Mesodermal cell (in vitro differentiated cells): ENCODE measurements around the gene OR6C70.
"Not testable (repeated sequence)": the region's sequence is repeated elsewhere in the genome, so short reads cannot be mapped to it uniquely, and the experiment has no call there.

Source experiments
- H3K27ac ChIP-seq: 2 replicates; pipeline ENCODE4 v1.7.0; 2013; ENCODE audit warnings: mild to moderate bottlenecking, low read depth, low read length, moderate library complexity; ENCODE audit not compliant: severe bottlenecking
- H3K36me3 ChIP-seq: 2 replicates; pipeline ENCODE4 v1.7.1; 2013; ENCODE audit warnings: mild to moderate bottlenecking, low read length, moderate library complexity; ENCODE audit not compliant: control insufficient read depth, insufficient read depth
- H3K4me1 ChIP-seq: one replicate; pipeline ENCODE4 v1.7.1; 2013; ENCODE audit warnings: mild to moderate bottlenecking, low read length; ENCODE audit not compliant: insufficient read depth, control insufficient read depth, poor library complexity, severe bottlenecking
- H3K4me3 ChIP-seq: 2 replicates; pipeline ENCODE4 v1.7.0; 2013; ENCODE audit warnings: low read length, control low read depth, mild to moderate bottlenecking; ENCODE audit not compliant: insufficient read depth, poor library complexity, severe bottlenecking; ENCODE audit errors: extremely low read depth
- H3K9me3 ChIP-seq: 2 replicates; pipeline ENCODE4 v1.7.1; 2013; ENCODE audit warnings: mild to moderate bottlenecking, low read length, moderate library complexity; ENCODE audit not compliant: control insufficient read depth
- WGBS, 2 experiments: methylation state at CpG; one replicate each; pipeline ENCODE4 v1.1.5; 2013; ENCODE audit warnings: missing lambda C conversion rate in 2 of 2; ENCODE audit not compliant: insufficient coverage in 2 of 2; 5-methylcytosine and 5-hydroxymethylcytosine counted together

OR6C70 gene

GRCh38 chr12:55469291-55469690, 647 bp downstream of the OR6C70 start:
- Histone ChIP-seq H3K4me1 (no peaks in the 10 kb centered on the region), H3K9me3 (no peaks in the 10 kb centered on the region), H3K36me3 (no peaks in the 10 kb centered on the region), H3K27ac (no peak overlapping the region), H3K4me3 (no peak overlapping the region)
- WGBS, 2 experiments, result no CpG with 5 or more reads among the region's 2 CpGs

GRCh38 chr12:55467836-55468235, 2.1 kb downstream of the OR6C70 start:
- H3K4me3 ChIP-seq, result no peak overlapping the region
- no CpG with 5 or more reads among the region's 2 CpGs for WGBS, 2 experiments
- no peaks in the 10 kb centered on the region for H3K9me3 ChIP-seq
- no peak overlapping the region for H3K27ac ChIP-seq
- no peaks in the 10 kb centered on the region for H3K4me1 ChIP-seq
- no peaks in the 10 kb centered on the region for H3K36me3 ChIP-seq

GRCh38 chr12:55464926-55465325, 5.0 kb downstream of the OR6C70 start:
- not testable (repeated sequence) for H3K9me3 ChIP-seq, H3K36me3 ChIP-seq, H3K4me3 ChIP-seq, H3K4me1 ChIP-seq, H3K27ac ChIP-seq
- WGBS, 2 experiments, result 100% methylated on average over 1 of the region's 1 CpG; no CpG with 5 or more reads in 1 of the 2 experiments

- no peak overlapping the region for H3K27ac ChIP-seq
- no peak overlapping the region for H3K4me3 ChIP-seq
- no peaks in the 10 kb centered on the region for H3K36me3 ChIP-seq
- no peaks in the 10 kb centered on the region for H3K9me3 ChIP-seq
- no peaks in the 10 kb centered on the region for H3K4me1 ChIP-seq
Observed at GRCh38 chr12:55448825-55449224, 21.1 kb downstream of the OR6C70 start.

GRCh38 chr12:55446326-55446725, 23.6 kb downstream of the OR6C70 start:
- Histone ChIP-seq H3K4me1 (no peaks in the 10 kb centered on the region), H3K4me3 (no peak overlapping the region), H3K9me3 (no peaks in the 10 kb centered on the region), H3K27ac (no peak overlapping the region), H3K36me3 (no peaks in the 10 kb centered on the region)
- 92 to 100% methylated on average over 1 to 5 of the region's 5 CpGs for WGBS, 2 experiments

GRCh38 chr12:55445357-55445756, 24.6 kb downstream of the OR6C70 start:
- peaks cover 3% of the 10 kb centered on the region for H3K9me3 ChIP-seq
- no peak overlapping the region for H3K27ac ChIP-seq
- WGBS, 2 experiments, result no CpG with 5 or more reads among the region's 1 CpG

GRCh38 chr12:55443776-55444175, 26.2 kb downstream of the OR6C70 start, which contains the start of gene OR6C2:
Gene OR6C2, plus strand, starts transcription at chr12:55444076. Its CDS starts 8,138 bp downstream, at chr12:55452214.
- peaks cover 4% of the 10 kb centered on the region for H3K9me3 ChIP-seq
- no peaks in the 10 kb centered on the region for H3K4me1 ChIP-seq
- H3K4me3 ChIP-seq, result no peak within 1 kb of the TSS
- no CpG with 5 or more reads among the region's 2 CpGs for WGBS, 2 experiments
- no peaks in the 10 kb centered on the region for H3K36me3 ChIP-seq
- H3K27ac ChIP-seq, result no peak within 1 kb of the TSS

More at GRCh38 chr12:55445357-55445756, 24.6 kb downstream of the OR6C70 start:
- no peaks in the 10 kb centered on the region for H3K36me3 ChIP-seq
- H3K4me3 ChIP-seq, result no peak overlapping the region
- no peaks in the 10 kb centered on the region for H3K4me1 ChIP-seq

GRCh38 chr12:55441233-55441632, 28.7 kb downstream of the OR6C70 start:
- not testable (repeated sequence) for H3K4me3 ChIP-seq, H3K4me1 ChIP-seq, H3K36me3 ChIP-seq, H3K27ac ChIP-seq, H3K9me3 ChIP-seq
- 92 to 100% methylated on average over 2 of the region's 5 CpGs for WGBS, 2 experiments

GRCh38 chr12:55428331-55429243, 41.4 kb downstream of the OR6C70 start:
- no peak overlapping the region for H3K4me3 ChIP-seq
- no peaks in the 10 kb centered on the region for H3K36me3 ChIP-seq
- no peaks in the 10 kb centered on the region for H3K4me1 ChIP-seq
- H3K9me3 ChIP-seq, result no peaks in the 10 kb centered on the region
- no CpG with 5 or more reads among the region's 1 CpG for WGBS, 2 experiments
- no peak overlapping the region for H3K27ac ChIP-seq

- 89 to 92% methylated on average over 4 of the region's 4 CpGs for WGBS, 2 experiments
- Histone ChIP-seq H3K27ac (no peak within 1 kb of the TSS), H3K4me3 (no peak within 1 kb of the TSS)
Observed at GRCh38 chr12:55425954-55426353, 44.0 kb downstream of the OR6C70 start, which contains the start of gene OR6C76. Gene OR6C76, plus strand, starts transcription at chr12:55426254. Its CDS starts 0 bp downstream, at chr12:55426254.

GRCh38 chr12:55420307-55420962, 49.5 kb downstream of the OR6C70 start:
- H3K4me3 ChIP-seq, result no peak overlapping the region
- no peak overlapping the region for H3K27ac ChIP-seq
- no peaks in the 10 kb centered on the region for H3K9me3 ChIP-seq
- WGBS, 2 experiments, result 75 to 100% methylated on average over 2 of the region's 2 CpGs
- H3K36me3 ChIP-seq, result no peaks in the 10 kb centered on the region
- no peaks in the 10 kb centered on the region for H3K4me1 ChIP-seq

More at GRCh38 chr12:55425954-55426353, 44.0 kb downstream of the OR6C70 start, which contains the start of gene OR6C76:
- no peaks in the 10 kb centered on the region for H3K9me3 ChIP-seq
- no peaks in the 10 kb centered on the region for H3K36me3 ChIP-seq
- H3K4me1 ChIP-seq, result no peaks in the 10 kb centered on the region
